HG02623 (cell line): ENCODE results near the gene LDHAL6B.

Source experiments
- ATAC-seq: cut with Tn5 transposase; IDR thresholded peaks from one replicate; pipeline ENCODE4 v1.9.1; 2021; ENCODE audit warnings: moderate library complexity; ENCODE audit not compliant: unreplicated experiment

Gene LDHAL6B

GRCh38 chr15:59216911-59217310 is 10.3 kb downstream of the LDHAL6B start:
- ATAC-seq = no peak

- ATAC-seq = no peak
These were observed 11.3 kb downstream of the LDHAL6B start for GRCh38 chr15:59217876-59218498.

- ATAC-seq = no peak
These were observed 12.1 kb downstream of the LDHAL6B start for GRCh38 chr15:59218710-59219109.

DNA sequence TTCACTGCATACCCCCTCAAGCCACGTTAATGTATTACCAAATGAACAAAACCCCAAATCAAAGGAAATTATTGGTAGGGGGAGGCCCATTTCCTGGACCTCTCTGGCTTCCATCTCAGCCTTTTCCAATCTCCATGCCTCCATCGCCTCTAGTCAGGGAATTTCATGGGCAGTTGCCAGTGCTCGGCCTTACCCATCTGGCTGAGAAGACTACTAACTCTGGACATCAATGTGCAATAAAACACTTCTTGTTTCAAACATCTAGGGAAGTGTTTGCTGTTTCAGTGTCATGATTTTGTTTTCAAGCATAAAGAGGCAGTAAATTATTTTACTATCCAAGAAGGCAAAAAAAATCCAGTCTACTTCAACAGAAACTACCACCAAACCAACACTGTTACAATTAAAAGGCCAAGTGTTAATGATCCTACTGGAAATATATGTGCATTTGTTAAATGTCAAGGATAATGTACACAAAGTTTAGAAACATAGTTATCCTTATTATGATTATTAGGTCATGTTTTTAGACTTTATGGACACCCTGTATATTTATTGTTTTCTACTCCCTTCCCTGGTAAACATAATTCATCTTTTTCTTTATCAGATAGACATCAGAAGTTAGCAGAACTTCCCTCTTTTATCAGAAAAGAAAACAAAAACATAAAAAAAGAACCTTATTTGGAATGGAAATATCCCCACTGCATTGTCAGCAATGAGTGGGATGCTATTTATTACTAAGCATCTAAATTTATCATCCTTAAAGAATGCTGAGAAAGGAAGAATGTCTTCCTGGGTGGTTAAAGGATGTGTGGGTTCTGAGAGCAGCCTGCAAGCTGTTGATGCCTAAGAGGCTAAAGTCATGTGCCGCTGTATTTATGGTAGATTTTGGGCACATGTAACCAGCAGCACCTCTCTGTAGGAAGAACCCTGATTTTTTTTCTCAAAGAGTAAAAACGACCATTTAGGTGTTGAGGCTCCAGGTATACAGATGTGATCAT is 15.2 kb downstream of the LDHAL6B start:
- ATAC-seq = no peak

DNA sequence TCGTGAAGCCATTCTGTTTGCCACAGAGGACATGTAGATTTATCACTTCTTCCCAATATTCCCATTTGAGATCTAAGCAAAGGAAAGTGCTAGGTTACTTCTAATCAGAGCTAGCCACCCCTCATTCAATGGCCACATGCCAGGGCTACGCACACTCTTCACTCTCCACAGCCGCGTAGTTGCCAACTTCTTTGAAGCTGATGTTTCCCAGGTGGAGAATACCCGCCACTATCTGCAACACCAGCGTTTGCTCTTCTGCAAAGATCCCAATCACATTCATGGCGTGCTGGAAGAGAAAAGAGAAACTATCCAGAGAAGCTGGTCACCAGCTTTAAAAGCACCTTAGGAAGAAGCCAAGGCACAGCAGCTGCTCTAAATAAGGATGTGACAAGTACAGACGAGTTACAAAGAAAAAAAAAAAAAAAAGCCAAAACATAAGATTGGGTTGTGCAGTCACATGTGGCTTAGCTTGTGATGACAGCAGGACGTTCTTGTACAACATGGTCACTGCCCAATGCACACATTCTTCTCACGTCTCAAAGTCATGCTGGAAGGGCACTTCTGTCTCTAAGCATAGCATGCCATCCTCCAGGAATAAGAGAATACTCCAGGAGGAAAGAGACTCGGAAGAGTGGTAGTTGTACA is 16.4 kb downstream of the LDHAL6B start:
- ATAC-seq = no peak

- ATAC-seq = no peak
These were observed 17.1 kb downstream of the LDHAL6B start for GRCh38 chr15:59223736-59224135.

DNA sequence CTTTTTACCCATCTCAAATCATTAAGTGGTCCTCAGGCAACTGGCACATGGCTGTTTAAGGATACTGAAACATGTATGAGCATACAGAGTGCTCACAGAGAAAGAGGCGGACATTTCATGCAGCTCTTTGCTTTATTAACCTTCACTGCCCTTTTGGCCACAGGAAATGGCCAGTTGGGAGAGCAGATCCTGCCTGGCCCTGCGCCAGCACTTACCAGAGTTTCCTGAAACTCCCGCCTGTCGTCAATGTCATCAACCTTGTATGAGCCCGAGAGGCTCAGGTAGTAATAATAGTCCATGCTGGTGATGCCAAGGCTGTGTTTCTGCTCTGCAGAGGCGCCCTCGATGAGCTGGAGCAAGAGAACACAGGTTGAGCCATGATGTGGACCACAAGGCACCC is 17.8 kb downstream of the LDHAL6B start:
- no peak for ATAC-seq

DNA sequence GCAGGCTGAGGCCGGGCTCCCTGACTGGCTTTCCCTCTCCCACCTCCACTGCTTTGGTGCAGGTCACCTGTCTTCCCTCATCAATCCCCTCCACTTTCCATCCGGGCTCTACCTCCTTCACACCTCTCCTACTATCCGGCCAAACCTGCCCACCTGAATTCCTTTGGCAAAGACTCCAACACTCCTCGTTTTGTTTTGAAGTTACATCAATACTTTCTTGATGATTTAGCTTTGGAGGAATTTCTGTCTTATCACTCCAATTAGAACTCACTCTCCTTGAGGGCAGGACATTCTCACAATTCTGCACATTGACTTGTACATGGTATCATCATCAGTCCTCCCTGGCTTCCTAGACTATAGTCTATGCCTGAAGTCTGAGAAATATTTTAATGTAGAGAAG is 20.4 kb downstream of the LDHAL6B start:
- ATAC-seq = no peak

DNA sequence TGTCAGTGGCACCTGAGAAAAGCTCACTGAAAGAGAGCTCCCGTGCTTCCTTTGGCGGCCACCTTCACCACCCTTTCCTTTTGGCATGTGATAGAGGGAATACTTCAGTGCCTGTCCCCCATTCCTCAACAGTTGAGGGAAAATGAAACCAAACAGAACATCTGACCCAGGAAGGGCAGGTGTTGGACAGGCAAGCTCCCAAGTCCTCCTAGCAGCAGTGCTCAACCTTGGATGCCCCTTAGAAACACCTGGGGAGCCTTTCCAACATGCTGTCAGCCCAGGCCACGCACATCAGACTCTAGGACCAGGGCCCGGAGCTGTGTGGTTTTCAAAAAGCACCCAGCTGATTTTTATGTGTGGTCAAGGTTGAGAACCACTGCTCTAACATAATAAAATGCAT is 22.4 kb downstream of the LDHAL6B start:
- no peak for ATAC-seq

DNA sequence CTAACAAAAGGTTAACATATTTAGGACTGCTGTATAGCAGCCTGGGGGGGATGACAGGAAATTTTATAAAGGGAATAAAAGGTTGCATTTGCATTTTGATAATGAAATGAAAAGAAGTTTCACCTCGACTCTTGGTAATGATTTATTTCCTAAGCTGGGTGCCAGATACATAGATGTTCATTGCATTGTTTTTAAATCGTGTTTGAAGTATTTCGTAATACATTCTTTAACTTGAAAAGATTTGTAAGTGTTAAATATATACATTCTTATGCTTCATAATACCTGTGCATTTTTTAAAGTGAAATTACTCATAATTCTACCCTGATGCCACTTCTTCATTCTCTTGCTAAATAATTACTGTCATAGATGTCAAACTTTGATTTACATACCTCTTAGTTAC is 22.8 kb downstream of the LDHAL6B start:
- ATAC-seq = no peak

DNA sequence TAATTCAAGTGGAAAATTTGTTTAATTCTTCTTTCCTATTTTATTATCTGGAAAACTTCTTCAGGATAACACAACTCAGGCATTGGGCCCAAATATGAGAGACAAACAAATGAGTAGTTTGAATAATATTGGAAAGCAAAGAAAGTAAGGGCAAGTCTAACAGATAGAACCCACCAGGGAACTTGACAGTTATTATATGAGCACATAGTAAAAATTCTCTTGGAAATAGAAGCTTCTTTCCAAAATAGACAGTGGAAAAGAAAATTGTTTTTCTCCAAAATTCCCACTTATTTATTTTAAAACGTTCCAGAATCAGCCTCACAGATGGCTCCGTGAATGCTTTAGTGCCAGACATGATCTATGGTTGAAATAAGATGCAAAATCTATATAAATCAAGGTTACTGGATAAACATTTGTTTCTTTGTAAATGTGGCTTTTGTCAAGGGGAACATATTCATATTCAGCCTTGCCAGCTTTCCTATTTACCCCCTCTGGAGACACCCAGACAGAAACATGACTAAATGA is 23.9 kb downstream of the LDHAL6B start:
- no peak for ATAC-seq

DNA sequence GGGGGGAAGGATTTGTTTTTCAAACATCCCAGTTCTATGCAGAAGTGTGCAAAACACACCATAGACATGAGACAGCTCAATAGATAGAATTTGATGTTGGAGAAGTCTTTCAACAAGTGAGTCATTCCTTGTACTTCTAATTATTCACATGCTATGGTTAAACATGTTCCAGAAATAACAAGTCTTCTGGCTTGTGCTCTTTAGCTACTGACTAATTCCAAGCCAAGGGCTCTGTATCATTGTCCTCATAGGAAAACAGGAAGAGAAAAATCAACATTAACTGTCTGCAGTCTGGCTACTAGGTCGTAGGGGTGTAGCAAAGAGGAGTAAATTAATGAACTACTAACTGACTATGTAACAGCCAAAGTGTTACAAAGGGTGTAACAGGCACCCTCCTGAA is 25.8 kb downstream of the LDHAL6B start:
- ATAC-seq = no peak

- no peak for ATAC-seq
These were observed 29.8 kb downstream of the LDHAL6B start for GRCh38 chr15:59236394-59236793.

DNA sequence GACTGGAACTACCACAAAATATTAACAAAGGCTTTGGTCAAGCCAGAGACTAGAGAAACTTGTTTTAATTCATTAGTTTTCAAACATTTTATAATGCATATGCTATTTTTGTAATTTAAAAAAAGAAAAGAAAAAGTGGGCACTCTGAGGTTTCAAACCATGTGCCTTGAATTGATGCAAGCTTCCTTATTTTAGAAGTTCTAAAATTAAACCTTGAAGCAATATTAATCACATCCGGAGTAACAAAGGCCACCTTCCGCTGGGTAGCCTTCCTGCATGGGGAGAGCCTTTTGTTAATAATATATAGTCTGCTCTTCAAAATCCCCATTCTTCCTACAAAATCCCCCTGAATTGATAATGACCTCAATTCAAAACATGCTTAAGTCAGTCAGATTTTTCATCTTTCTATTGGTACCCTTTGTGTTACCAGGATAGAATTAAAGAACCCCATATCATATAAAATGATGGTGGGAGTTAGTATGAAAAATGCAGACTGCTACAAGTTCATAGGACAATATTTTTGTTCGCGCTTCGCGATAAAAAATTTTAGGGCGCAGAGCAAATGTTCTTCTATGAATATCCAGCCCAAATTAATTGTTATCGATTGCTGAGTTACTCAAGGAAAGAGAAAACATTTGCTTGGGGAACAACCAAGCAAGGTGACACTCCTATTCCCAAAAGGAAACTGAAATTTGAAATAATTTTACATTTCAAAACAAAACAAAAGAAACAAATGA is 30.6 kb downstream of the LDHAL6B start:
- ATAC-seq = no peak

- peak; percentile 57 for ATAC-seq
These were observed 31.3 kb downstream of the LDHAL6B start for GRCh38 chr15:59237924-59238331.

DNA sequence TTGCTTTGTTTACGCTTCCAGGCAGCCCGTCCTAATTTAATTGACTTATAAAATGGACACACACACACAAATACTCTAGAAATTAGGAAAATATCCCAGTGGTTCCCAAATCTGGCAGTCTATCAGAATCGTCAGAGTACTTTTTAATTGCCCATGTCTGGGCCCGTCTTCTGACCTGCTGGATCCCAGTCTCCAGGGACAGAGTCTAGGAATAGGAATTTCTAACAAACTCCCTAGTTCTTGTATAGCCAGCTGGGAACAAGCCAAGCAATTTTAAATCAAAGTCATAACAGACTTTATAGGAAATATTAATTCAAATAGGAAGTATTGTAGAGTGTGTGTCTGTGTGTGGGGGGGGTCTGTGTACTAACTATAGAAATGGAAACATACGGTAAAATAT is 33.4 kb downstream of the LDHAL6B start:
- ATAC-seq = no peak

GRCh38 chr15:59242649-59243048 is 36.0 kb downstream of the LDHAL6B start:
- ATAC-seq = no peak

DNA sequence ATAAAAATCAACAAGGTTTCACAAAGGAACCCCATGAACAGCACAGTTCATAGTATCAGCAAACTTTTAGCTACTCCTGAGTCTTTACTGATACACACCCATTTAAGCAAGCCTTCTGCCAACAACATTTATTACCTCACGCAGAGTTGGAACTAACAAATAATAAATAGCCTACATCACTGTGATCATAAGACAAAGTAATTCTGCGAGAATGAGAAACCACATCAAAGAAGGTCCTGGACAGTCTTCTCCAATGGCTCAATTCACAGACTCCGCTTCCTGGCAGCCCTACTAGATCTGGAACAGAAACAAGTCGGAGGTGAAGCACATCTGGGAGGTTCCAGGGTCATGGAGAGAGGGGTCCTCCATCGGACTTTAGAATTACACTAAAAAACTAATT is 37.0 kb downstream of the LDHAL6B start:
- no peak for ATAC-seq

DNA sequence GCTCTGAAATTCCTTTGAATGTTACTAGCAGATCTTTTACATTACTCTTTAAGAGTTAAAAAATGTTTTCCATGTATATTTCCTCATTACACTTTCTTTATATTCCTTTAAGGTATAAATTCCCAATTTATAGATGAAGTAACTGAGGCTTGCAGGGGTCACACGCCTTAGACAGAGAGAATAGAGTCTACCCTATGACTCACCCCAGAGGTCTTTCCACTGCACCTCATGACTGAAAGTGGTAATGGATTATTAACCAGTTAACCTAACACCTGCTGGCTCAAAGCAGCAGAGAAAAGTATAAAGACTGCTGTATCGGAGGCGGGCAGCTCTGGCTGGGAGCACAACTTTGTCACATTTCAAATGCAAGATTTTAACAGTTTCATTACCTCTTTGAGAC is 37.7 kb downstream of the LDHAL6B start:
- ATAC-seq = peak; percentile 90

DNA sequence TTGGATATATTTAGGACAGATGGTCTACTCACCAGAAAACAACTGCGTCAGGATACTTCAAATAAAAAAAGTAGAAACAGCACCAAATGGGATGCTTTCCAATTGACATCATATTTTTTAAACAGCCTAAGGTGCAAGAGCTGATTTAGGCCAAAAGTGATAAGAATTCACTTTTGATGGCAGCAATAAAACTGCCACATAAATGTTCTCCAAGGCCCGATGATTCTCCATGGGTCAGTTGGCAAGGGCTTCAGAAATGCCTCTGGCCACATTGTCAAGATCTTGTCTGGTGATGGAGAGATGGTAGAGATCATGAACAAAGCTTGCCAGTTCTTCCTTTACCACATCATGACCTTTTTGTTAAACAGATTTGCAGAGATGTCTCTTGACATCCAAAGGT is 38.9 kb downstream of the LDHAL6B start:
- ATAC-seq = no peak

DNA sequence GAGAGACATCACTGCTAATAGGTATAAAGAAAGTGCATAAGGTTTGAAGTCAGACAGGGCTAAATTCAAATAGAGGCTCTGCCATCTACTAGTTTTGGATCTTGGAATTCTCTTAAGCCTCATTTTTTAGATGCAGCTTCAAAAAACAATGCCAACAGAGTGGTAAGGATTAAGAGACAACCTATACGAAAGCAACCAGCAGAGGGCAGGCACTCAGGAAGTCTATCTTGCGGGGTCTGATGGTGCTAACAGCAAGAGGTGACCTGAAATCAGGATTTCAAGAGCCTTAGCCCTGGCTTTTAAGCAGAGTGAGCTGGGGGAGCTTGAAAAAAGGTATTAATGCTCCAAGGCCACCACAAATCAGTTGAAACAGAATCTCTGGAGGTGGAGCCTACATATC is 40.7 kb downstream of the LDHAL6B start:
- no peak for ATAC-seq
